GM12875 (cell line): ENCODE data around the gene LAMA2.

Source experiments
- H3K4me3 ChIP-seq: one replicate; pipeline ENCODE4 v1.5.1; 2011; ENCODE audit warnings: low read depth, low read length, control low read depth
- CTCF ChIP-seq: IDR thresholded peaks from 2 replicates; pipeline ENCODE4 v1.5.1; 2011; ENCODE audit warnings: low read depth, mild to moderate bottlenecking, control low read depth, inconsistent platforms, low read length, moderate library complexity, borderline replicate concordance; ENCODE audit not compliant: insufficient read depth

Gene LAMA2

DNA sequence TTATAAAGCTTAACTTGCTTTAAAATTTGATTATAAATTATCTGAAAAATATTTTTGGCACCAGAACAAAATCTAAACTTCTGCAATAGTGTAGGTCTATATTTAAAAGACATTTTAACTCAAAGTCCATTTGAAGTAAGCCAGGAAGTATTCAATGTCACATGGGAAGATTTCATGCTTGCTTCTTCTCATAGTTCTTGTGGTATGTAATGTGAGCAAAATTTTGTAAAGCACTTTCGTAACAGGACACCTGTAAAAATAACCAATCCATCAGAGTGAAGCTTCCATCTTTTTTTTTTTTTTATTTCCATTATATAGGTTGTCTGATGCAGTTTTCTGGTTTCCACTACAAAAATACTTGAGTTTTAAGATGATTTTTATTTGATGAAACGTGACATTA, 386.1 kb downstream of the LAMA2 start:
- no peak for TF ChIP-seq CTCF
- H3K4me3 ChIP-seq: no peak overlapping the region

- TF ChIP-seq CTCF: no peak
These were observed 387.0 kb downstream of the LAMA2 start for GRCh38 chr6:129269891-129270290.

GRCh38 chr6:129270450-129270849, 387.5 kb downstream of the LAMA2 start:
- TF ChIP-seq CTCF: no peak
- no peak overlapping the region for H3K4me3 ChIP-seq

More at GRCh38 chr6:129269891-129270290, 387.0 kb downstream of the LAMA2 start:
- no peak overlapping the region for H3K4me3 ChIP-seq

- H3K4me3 ChIP-seq: no peak overlapping the region
- no peak for TF ChIP-seq CTCF
These were observed 390.2 kb downstream of the LAMA2 start for GRCh38 chr6:129273161-129273560.

GRCh38 chr6:129276461-129276860, 393.5 kb downstream of the LAMA2 start:
- no peak overlapping the region for H3K4me3 ChIP-seq
- TF ChIP-seq CTCF: no peak

DNA sequence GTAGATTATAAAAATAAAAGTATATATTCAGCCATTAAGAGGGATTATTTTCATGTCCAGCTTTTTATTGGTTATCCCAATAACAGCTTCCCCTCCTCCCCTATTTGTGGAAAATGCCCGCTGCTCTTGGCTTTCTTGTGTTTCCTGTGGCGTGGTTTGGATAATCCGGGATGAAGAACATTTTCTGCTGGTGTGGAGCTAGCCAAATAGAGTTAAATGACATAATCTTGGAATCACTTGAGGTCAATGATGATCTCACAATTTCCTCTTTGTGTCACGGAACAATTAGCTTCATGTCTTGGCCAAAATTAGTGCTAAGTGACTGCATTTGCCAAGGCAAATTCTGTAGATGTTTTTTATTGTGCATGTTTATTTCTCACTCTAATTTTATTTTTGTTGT, 394.0 kb downstream of the LAMA2 start:
- no peak for TF ChIP-seq CTCF

GRCh38 chr6:129279343-129280292, 396.7 kb downstream of the LAMA2 start:
- no peak overlapping the region for H3K4me3 ChIP-seq
- no peak for TF ChIP-seq CTCF

More for the DNA sequence above, 394.0 kb downstream of the LAMA2 start:
- no peak overlapping the region for H3K4me3 ChIP-seq
